ENCODE results near the gene FRS2. TPM values are rescaled to one million over a fixed set of nuclear protein-coding genes. Genes with fewer than 3 reads are reported as not detected.

The FRS2 gene
- total RNA-seq, 5 donors from 2014 or later (not counting 1 experiment from before 2014, with no cell fraction given) = 22.0 to 30.2 (median 26.2) TPM

- H3K36me3 Mint-ChIP-seq = peaks cover 22% of the 10 kb centered on the region
- Histone ChIP-seq H3K36me3 (ENCODE audit: control insufficient read depth in 2 of 2, extremely low read depth in 1 of 2, insufficient read depth in 1 of 2, low read length in 1 of 2) (no peaks in the 10 kb centered on the region), H3K4me1 (ENCODE audit: control insufficient read depth in 1 of 2, extremely low read depth in 1 of 2, insufficient read depth in 2 of 2, low read length in 2 of 2) (peaks cover 2 to 11% of the 10 kb centered on the region in 2 experiments), H3K27ac (ENCODE audit: low read length) (no peak overlapping the region), H3K9me3 (no peaks in the 10 kb centered on the region), H3K27me3 (replicated peaks in 1 of 2; ENCODE audit: control insufficient read depth in 2 of 2, extremely low read depth in 1 of 2, insufficient read depth in 2 of 2, low read length in 1 of 2) (no peaks in the 10 kb centered on the region), H3K4me3 (ENCODE audit: control insufficient read depth in 1 of 2, extremely low read depth in 1 of 2, low read length in 1 of 2) (no peak overlapping the region)
- H3K9me3 Mint-ChIP-seq = peaks cover 2 to 9% (median 7%) of the 10 kb centered on the region in 3 donors
- ATAC-seq (replicated peaks in 1 of 4) (no peak), DNase-seq (no peak)
- CTCF ChIA-PET = no interaction called here
- H3K4me1 Mint-ChIP-seq = peaks cover 41 to 51% (median 46%) of the 10 kb centered on the region in 3 donors
- H3K27me3 Mint-ChIP-seq = no peaks in the 10 kb centered on the region
- WGBS (ENCODE audit: insufficient coverage) = 20% methylated on average over 1 of the region's 3 CpGs
- POLR2A ChIA-PET = interaction anchor here in 1 of 2 donors (0.6 kb wide), 1 partner anchor 38 kb away, joined by 5 read pairs; no protein-coding TSS in a partner anchor
- H3K27ac Mint-ChIP-seq = no peak overlapping the region
- H3K4me3 Mint-ChIP-seq = no peak overlapping the region
Observed at GRCh38 chr12:69527506-69528272, 57.5 kb downstream of the FRS2 start.

GRCh38 chr12:69529021-69529420 is 58.8 kb downstream of the FRS2 start:
- peaks cover 2 to 9% of the 10 kb centered on the region in 2 experiments for H3K4me1 ChIP-seq (ENCODE audit: control insufficient read depth in 1 of 2, extremely low read depth in 1 of 2, insufficient read depth in 2 of 2, low read length in 2 of 2)
- Mint-ChIP-seq H3K27ac (peak overlapping the region in 1 of 2 donors; percentile 6), H3K9me3 (no peaks in the 10 kb centered on the region), H3K4me3 (no peak overlapping the region), H3K4me1 (peaks cover 36 to 52% (median 41%) of the 10 kb centered on the region in 3 donors), H3K36me3 (peaks cover 20% of the 10 kb centered on the region), H3K27me3 (no peaks in the 10 kb centered on the region)
- no peak overlapping the region for H3K27ac ChIP-seq (ENCODE audit: low read length)
- H3K4me3 ChIP-seq (ENCODE audit: control insufficient read depth in 1 of 2, extremely low read depth in 1 of 2, low read length in 1 of 2) = no peak overlapping the region
- POLR2A ChIA-PET = interaction anchor here (0.6 to 0.7 kb wide), 2 partner anchors 37 to 159 kb away, joined by 3 read pairs; no protein-coding TSS in a partner anchor
- CTCF ChIA-PET = no interaction called here
- DNase-seq = no peak
- no peaks in the 10 kb centered on the region for H3K36me3 ChIP-seq (ENCODE audit: control insufficient read depth in 2 of 2, extremely low read depth in 1 of 2, insufficient read depth in 1 of 2, low read length in 1 of 2)
- no peaks in the 10 kb centered on the region for H3K9me3 ChIP-seq
- no peaks in the 10 kb centered on the region for H3K27me3 ChIP-seq (replicated peaks in 1 of 2; ENCODE audit: control insufficient read depth in 2 of 2, extremely low read depth in 1 of 2, insufficient read depth in 2 of 2, low read length in 1 of 2)
- WGBS (ENCODE audit: insufficient coverage) = 64% methylated on average over 2 of the region's 2 CpGs
- ATAC-seq (replicated peaks in 1 of 4) = no peak

GRCh38 chr12:69533844-69534243 is 63.7 kb downstream of the FRS2 start:
- Mint-ChIP-seq H3K4me1 (peaks cover 27 to 30% (median 29%) of the 10 kb centered on the region in 3 donors), H3K36me3 (peaks cover 32% of the 10 kb centered on the region), H3K4me3 (no peak overlapping the region), H3K9me3 (no peaks in the 10 kb centered on the region), H3K27me3 (no peaks in the 10 kb centered on the region), H3K27ac (no peak overlapping the region)
- no peak overlapping the region for H3K4me3 ChIP-seq (ENCODE audit: control insufficient read depth in 1 of 2, extremely low read depth in 1 of 2, low read length in 1 of 2)
- no peaks in the 10 kb centered on the region for H3K27me3 ChIP-seq (replicated peaks in 1 of 2; ENCODE audit: control insufficient read depth in 2 of 2, extremely low read depth in 1 of 2, insufficient read depth in 2 of 2, low read length in 1 of 2)
- WGBS (ENCODE audit: insufficient coverage) = no CpG with 5 or more reads among the region's 3 CpGs
- H3K4me1 ChIP-seq (ENCODE audit: control insufficient read depth in 1 of 2, extremely low read depth in 1 of 2, insufficient read depth in 2 of 2, low read length in 2 of 2) = peaks cover 0 to 3% of the 10 kb centered on the region in 2 experiments
- no peaks in the 10 kb centered on the region for H3K9me3 ChIP-seq
- DNase-seq (no peak), ATAC-seq (replicated peaks in 1 of 4) (no peak)
- ChIA-PET CTCF (no interaction called here), POLR2A (no interaction called here)
- no peak overlapping the region for H3K27ac ChIP-seq (ENCODE audit: low read length)
- no peaks in the 10 kb centered on the region for H3K36me3 ChIP-seq (ENCODE audit: control insufficient read depth in 2 of 2, extremely low read depth in 1 of 2, insufficient read depth in 1 of 2, low read length in 1 of 2)

- Mint-ChIP-seq H3K27ac (peak overlapping the region in 1 of 2 donors; percentile 6), H3K4me1 (peaks cover 25 to 27% (median 26%) of the 10 kb centered on the region in 3 donors), H3K27me3 (no peaks in the 10 kb centered on the region), H3K4me3 (no peak overlapping the region), H3K9me3 (no peaks in the 10 kb centered on the region), H3K36me3 (peaks cover 32% of the 10 kb centered on the region)
- H3K4me1 ChIP-seq (ENCODE audit: control insufficient read depth in 1 of 2, extremely low read depth in 1 of 2, insufficient read depth in 2 of 2, low read length in 2 of 2) = peaks cover 0 to 3% of the 10 kb centered on the region in 2 experiments
- no CpG with 5 or more reads among the region's 3 CpGs for WGBS (ENCODE audit: insufficient coverage)
- ATAC-seq (replicated peaks in 1 of 4) (peak in 1 of 4 experiments; percentile 45), DNase-seq (peak in 1 of 35 experiments; percentile 11)
- no peaks in the 10 kb centered on the region for H3K27me3 ChIP-seq (replicated peaks in 1 of 2; ENCODE audit: control insufficient read depth in 2 of 2, extremely low read depth in 1 of 2, insufficient read depth in 2 of 2, low read length in 1 of 2)
- no peak overlapping the region for H3K27ac ChIP-seq (ENCODE audit: low read length)
- CTCF ChIA-PET = no interaction called here
- POLR2A ChIA-PET = no interaction called here
- no peak overlapping the region for H3K4me3 ChIP-seq (ENCODE audit: control insufficient read depth in 1 of 2, extremely low read depth in 1 of 2, low read length in 1 of 2)
- H3K9me3 ChIP-seq = no peaks in the 10 kb centered on the region
- H3K36me3 ChIP-seq (ENCODE audit: control insufficient read depth in 2 of 2, extremely low read depth in 1 of 2, insufficient read depth in 1 of 2, low read length in 1 of 2) = no peaks in the 10 kb centered on the region
Observed at GRCh38 chr12:69534389-69534822, 64.2 kb downstream of the FRS2 start.

GRCh38 chr12:69540987-69541386 is 70.8 kb downstream of the FRS2 start:
- no CpG with 5 or more reads among the region's 2 CpGs for WGBS (ENCODE audit: insufficient coverage)
- peaks cover 3% of the 10 kb centered on the region for H3K9me3 ChIP-seq
- ChIA-PET CTCF (no interaction called here), POLR2A (no interaction called here)
- ATAC-seq (replicated peaks in 1 of 4) = no peak
- H3K36me3 ChIP-seq (ENCODE audit: control insufficient read depth in 2 of 2, extremely low read depth in 1 of 2, insufficient read depth in 1 of 2, low read length in 1 of 2) = peaks cover 0 to 4% of the 10 kb centered on the region in 2 donors
- H3K9me3 Mint-ChIP-seq = peaks cover 6 to 10% (median 7%) of the 10 kb centered on the region in 3 donors
- H3K4me3 ChIP-seq (ENCODE audit: control insufficient read depth in 1 of 2, extremely low read depth in 1 of 2, low read length in 1 of 2) = no peak overlapping the region
- no peaks in the 10 kb centered on the region for H3K4me1 ChIP-seq (ENCODE audit: control insufficient read depth in 1 of 2, extremely low read depth in 1 of 2, insufficient read depth in 2 of 2, low read length in 2 of 2)
- peaks cover 1 to 8% (median 5%) of the 10 kb centered on the region in 3 donors for H3K4me1 Mint-ChIP-seq
- H3K4me3 Mint-ChIP-seq = no peak overlapping the region
- peaks cover 36% of the 10 kb centered on the region for H3K36me3 Mint-ChIP-seq
- H3K27me3 Mint-ChIP-seq = no peaks in the 10 kb centered on the region
- no peak for DNase-seq
- no peaks in the 10 kb centered on the region for H3K27me3 ChIP-seq (replicated peaks in 1 of 2; ENCODE audit: control insufficient read depth in 2 of 2, extremely low read depth in 1 of 2, insufficient read depth in 2 of 2, low read length in 1 of 2)
- H3K27ac Mint-ChIP-seq = no peak overlapping the region
- H3K27ac ChIP-seq (ENCODE audit: low read length) = no peak overlapping the region

GRCh38 chr12:69544087-69544486 is 73.9 kb downstream of the FRS2 start:
- H3K4me3 ChIP-seq (ENCODE audit: control insufficient read depth in 1 of 2, extremely low read depth in 1 of 2, low read length in 1 of 2) = no peak overlapping the region
- DNase-seq (no peak), ATAC-seq (replicated peaks in 1 of 4) (no peak)
- no peaks in the 10 kb centered on the region for H3K27me3 ChIP-seq (replicated peaks in 1 of 2; ENCODE audit: control insufficient read depth in 2 of 2, extremely low read depth in 1 of 2, insufficient read depth in 2 of 2, low read length in 1 of 2)
- peaks cover 0 to 7% (median 0%) of the 10 kb centered on the region in 3 donors for H3K4me1 Mint-ChIP-seq
- CTCF ChIA-PET = no interaction called here
- no peaks in the 10 kb centered on the region for H3K27me3 Mint-ChIP-seq
- H3K36me3 ChIP-seq (ENCODE audit: control insufficient read depth in 2 of 2, extremely low read depth in 1 of 2, insufficient read depth in 1 of 2, low read length in 1 of 2) = peaks cover 0 to 4% of the 10 kb centered on the region in 2 donors
- H3K4me1 ChIP-seq (ENCODE audit: control insufficient read depth in 1 of 2, extremely low read depth in 1 of 2, insufficient read depth in 2 of 2, low read length in 2 of 2) = no peaks in the 10 kb centered on the region
- POLR2A ChIA-PET = interaction anchor here in 1 of 2 donors (0.6 kb wide), 1 partner anchor 155 kb away, joined by 7 read pairs; no protein-coding TSS in a partner anchor
- no peak overlapping the region for H3K27ac Mint-ChIP-seq
- peaks cover 3% of the 10 kb centered on the region for H3K9me3 ChIP-seq
- no peak overlapping the region for H3K27ac ChIP-seq (ENCODE audit: low read length)
- H3K4me3 Mint-ChIP-seq = no peak overlapping the region
- WGBS (ENCODE audit: insufficient coverage) = no CpG with 5 or more reads among the region's 1 CpG
- peaks cover 22% of the 10 kb centered on the region for H3K36me3 Mint-ChIP-seq
- peaks cover 6 to 10% (median 7%) of the 10 kb centered on the region in 3 donors for H3K9me3 Mint-ChIP-seq

All from T-cell (primary cell).